Stimulated activated naive CD8-positive, alpha-beta T cell treated with anti-CD3 and anti-CD28 coated beads, Interleukin-15, amount 100 ng/mL, for 72 hours (primary cell): ENCODE measurements around the gene STN1.

ENCODE experiments used
- ATAC-seq: fragments of 150-1000 bp; cut with Tn5 transposase; 2 replicates; pipeline ENCODE4 v1.10.0; 2021; ENCODE audit warnings: mild to moderate bottlenecking, moderate library complexity
- DNase-seq, 2 donors: peaks; one replicate each; pipeline ENCODE4 v3.0.0; 2021 to 2022
- H3K27ac Mint-ChIP-seq, 2 donors: one replicate each; pipeline ENCODE4 v1.8.0; 2022; ENCODE audit warnings: mild to moderate bottlenecking in 2 of 2, mixed read lengths in 2 of 2, moderate library complexity in 2 of 2
- H3K27me3 Mint-ChIP-seq: one replicate; pipeline ENCODE4 v1.8.0; 2022; ENCODE audit warnings: mixed read lengths
- H3K4me1 Mint-ChIP-seq: one replicate; pipeline ENCODE4 v1.8.0; 2022; ENCODE audit warnings: mild to moderate bottlenecking, mixed read lengths
- H3K4me3 Mint-ChIP-seq, 2 donors: one replicate each; pipeline ENCODE4 v1.8.0; 2022; ENCODE audit warnings: mild to moderate bottlenecking in 2 of 2, mixed read lengths in 2 of 2, moderate library complexity in 1 of 2
- H3K9me3 Mint-ChIP-seq, 2 donors: one replicate each; pipeline ENCODE4 v1.8.0; 2022; ENCODE audit warnings: mixed read lengths in 2 of 2

Gene STN1

GRCh38 chr10:103838862-103839518, 79.0 kb downstream of the STN1 start:
- Mint-ChIP-seq H3K27me3 (no peaks in the 10 kb centered on the region), H3K4me3 (no peak overlapping the region), H3K27ac (no peak overlapping the region), H3K4me1 (no peaks in the 10 kb centered on the region), H3K9me3 (no peaks in the 10 kb centered on the region)
- no peak for DNase-seq
- no peak for ATAC-seq

GRCh38 chr10:103838070-103838395, 80.0 kb downstream of the STN1 start:
- H3K27me3 Mint-ChIP-seq = no peaks in the 10 kb centered on the region
- H3K27ac Mint-ChIP-seq = no peak overlapping the region
- ATAC-seq (no peak), DNase-seq (no peak)
- no peak overlapping the region for H3K4me3 Mint-ChIP-seq
- no peaks in the 10 kb centered on the region for H3K9me3 Mint-ChIP-seq
- H3K4me1 Mint-ChIP-seq = no peaks in the 10 kb centered on the region

GRCh38 chr10:103837370-103838069, 80.5 kb downstream of the STN1 start:
- Mint-ChIP-seq H3K27me3 (no peaks in the 10 kb centered on the region), H3K9me3 (no peaks in the 10 kb centered on the region), H3K27ac (no peak overlapping the region), H3K4me1 (no peaks in the 10 kb centered on the region), H3K4me3 (no peak overlapping the region)
- ATAC-seq (no peak), DNase-seq (no peak)

GRCh38 chr10:103836861-103837260, 81.1 kb downstream of the STN1 start:
- Mint-ChIP-seq H3K27me3 (no peaks in the 10 kb centered on the region), H3K9me3 (no peaks in the 10 kb centered on the region), H3K4me3 (no peak overlapping the region), H3K4me1 (no peaks in the 10 kb centered on the region), H3K27ac (no peak overlapping the region)
- ATAC-seq (no peak), DNase-seq (no peak)

GRCh38 chr10:103836273-103836672, 81.7 kb downstream of the STN1 start:
- no peaks in the 10 kb centered on the region for H3K27me3 Mint-ChIP-seq
- ATAC-seq (no peak), DNase-seq (no peak)
- peak overlapping the region in 1 of 2 donors; percentile 17 for H3K27ac Mint-ChIP-seq
- H3K4me1 Mint-ChIP-seq = no peaks in the 10 kb centered on the region
- H3K9me3 Mint-ChIP-seq = no peaks in the 10 kb centered on the region
- no peak overlapping the region for H3K4me3 Mint-ChIP-seq

GRCh38 chr10:103835096-103836050, 82.6 kb downstream of the STN1 start:
- Mint-ChIP-seq H3K4me3 (no peak overlapping the region), H3K4me1 (no peaks in the 10 kb centered on the region), H3K27ac (peak overlapping the region in 1 of 2 donors; percentile 15), H3K9me3 (no peaks in the 10 kb centered on the region), H3K27me3 (no peaks in the 10 kb centered on the region)
- ATAC-seq = no peak
- DNase-seq = no peak

- Mint-ChIP-seq H3K27me3 (no peaks in the 10 kb centered on the region), H3K4me3 (no peak overlapping the region), H3K9me3 (no peaks in the 10 kb centered on the region), H3K4me1 (no peaks in the 10 kb centered on the region), H3K27ac (no peak overlapping the region)
- DNase-seq (no peak), ATAC-seq (no peak)
Observed at GRCh38 chr10:103834436-103835095, 83.4 kb downstream of the STN1 start.

GRCh38 chr10:103833731-103834365, 84.1 kb downstream of the STN1 start:
- Mint-ChIP-seq H3K4me3 (no peak overlapping the region), H3K27me3 (no peaks in the 10 kb centered on the region), H3K4me1 (no peaks in the 10 kb centered on the region), H3K9me3 (no peaks in the 10 kb centered on the region), H3K27ac (no peak overlapping the region)
- ATAC-seq (no peak), DNase-seq (no peak)

- DNase-seq = no peak
- Mint-ChIP-seq H3K9me3 (no peaks in the 10 kb centered on the region), H3K4me1 (no peaks in the 10 kb centered on the region), H3K27me3 (no peaks in the 10 kb centered on the region), H3K27ac (no peak overlapping the region), H3K4me3 (no peak overlapping the region)
- no peak for ATAC-seq
Observed at GRCh38 chr10:103832806-103833205, 85.2 kb downstream of the STN1 start.
